SK-N-SH treated with all-trans-retinoic acid at 6 μM for 48 hours (cell line): ENCODE results near the gene GLIS2.

Experiments
- ATAC-seq: fragments of 200-7000 bp; cut with Tn5 transposase; 3 replicates; pipeline ENCODE4 v1.9.1; 2020; ENCODE audit warnings: mild to moderate bottlenecking, moderate library complexity
- ARNTL ChIP-seq: fragments of 450-650 bp; formaldehyde crosslinking; IDR thresholded peaks from 2 replicates; pipeline ENCODE4 v1.5.0; 2020; ENCODE audit warnings: low read depth, mild to moderate bottlenecking, moderate library complexity, borderline replicate concordance
- BACH2 ChIP-seq: fragments of 250-450 bp; sonication (Bioruptor Pico); IDR thresholded peaks from 2 replicates; pipeline ENCODE4 v1.9.0; 2021; ENCODE audit warnings: mild to moderate bottlenecking, borderline replicate concordance
- CSDC2 ChIP-seq: fragments of 250-450 bp; sonication (Bioruptor Pico); IDR thresholded peaks from 2 replicates; pipeline ENCODE4 v1.5.0; 2020; ENCODE audit warnings: mild to moderate bottlenecking, moderate library complexity
- ESRRG ChIP-seq: fragments of 250-450 bp; sonication (Bioruptor Pico); IDR thresholded peaks from 2 replicates; pipeline ENCODE4 v1.6.1; 2021; ENCODE audit warnings: mild to moderate bottlenecking
- GLIS3 ChIP-seq: fragments of 250-450 bp; sonication (Bioruptor Pico); IDR thresholded peaks from 2 replicates; pipeline ENCODE4 v1.5.0; 2020; ENCODE audit warnings: mild to moderate bottlenecking, moderate library complexity
- ISL1 ChIP-seq: fragments of 250-450 bp; sonication (Bioruptor Pico); IDR thresholded peaks from 2 replicates; pipeline ENCODE4 v2.1.2; 2022; ENCODE audit warnings: mild to moderate bottlenecking, moderate library complexity
- RARB ChIP-seq: fragments of 250-450 bp; sonication (Bioruptor Pico); IDR thresholded peaks from 2 replicates; pipeline ENCODE4 v1.8.0; 2021; ENCODE audit warnings: mild to moderate bottlenecking, moderate library complexity
- SNAI2 ChIP-seq: fragments of 250-450 bp; sonication (Bioruptor Pico); IDR thresholded peaks from 2 replicates; pipeline ENCODE4 v1.5.0; 2020; ENCODE audit warnings: mild to moderate bottlenecking, moderate library complexity
- TCF4 ChIP-seq: fragments of 250-450 bp; sonication (Bioruptor Pico); IDR thresholded peaks from 2 replicates; pipeline ENCODE4 v1.8.0; 2021; ENCODE audit warnings: mild to moderate bottlenecking, moderate library complexity, borderline replicate concordance
- TOX ChIP-seq: fragments of 250-450 bp; sonication (Bioruptor Pico); IDR thresholded peaks from 2 replicates; pipeline ENCODE4 v1.8.0; 2021; ENCODE audit warnings: mild to moderate bottlenecking, moderate library complexity, borderline replicate concordance
- ZC3H10 ChIP-seq: fragments of 250-450 bp; sonication (Bioruptor Pico); IDR thresholded peaks from 2 replicates; pipeline ENCODE4 v1.5.1; 2021; ENCODE audit warnings: mild to moderate bottlenecking, moderate library complexity
- ZFP30 ChIP-seq: fragments of 450-650 bp; formaldehyde crosslinking; IDR thresholded peaks from 2 replicates; pipeline ENCODE4 v1.5.0; 2022; ENCODE audit warnings: mild to moderate bottlenecking, moderate library complexity
- ZNF565 ChIP-seq: fragments of 450-650 bp; formaldehyde crosslinking; conservative IDR thresholded peaks from 2 replicates; pipeline ENCODE4 v1.5.0; 2020; ENCODE audit warnings: low read depth, mild to moderate bottlenecking, moderate library complexity
- ZNF70 ChIP-seq: fragments of 450-650 bp; formaldehyde crosslinking; IDR thresholded peaks from 2 replicates; pipeline ENCODE4 v1.5.0; 2020; ENCODE audit warnings: mild to moderate bottlenecking, moderate library complexity
- ZNF8 ChIP-seq: fragments of 450-650 bp; formaldehyde crosslinking; IDR thresholded peaks from 2 replicates; pipeline ENCODE4 v1.5.0; 2020; ENCODE audit warnings: mild to moderate bottlenecking, moderate library complexity
- TF ChIP-seq, protein P1 (sequence below): fragments of 250-450 bp; sonication (Bioruptor Pico); IDR thresholded peaks from 2 replicates; pipeline ENCODE4 v1.5.0; 2020; ENCODE audit warnings: mild to moderate bottlenecking, moderate library complexity
- TF ChIP-seq, protein P2 (sequence below): fragments of 250-450 bp; sonication (Bioruptor Pico); IDR thresholded peaks from 2 replicates; pipeline ENCODE4 v1.8.0; 2020; ENCODE audit warnings: mild to moderate bottlenecking, moderate library complexity, borderline replicate concordance
- TF ChIP-seq, protein P3 (sequence below): fragments of 250-450 bp; sonication (Bioruptor Pico); IDR thresholded peaks from 2 replicates; pipeline ENCODE4 v1.8.0; 2021; ENCODE audit warnings: low read depth, mild to moderate bottlenecking, moderate library complexity, borderline replicate concordance
- TF ChIP-seq, protein P4 (sequence below): fragments of 250-450 bp; sonication (Bioruptor Pico); IDR thresholded peaks from 2 replicates; pipeline ENCODE4 v1.5.1; 2020; ENCODE audit warnings: low read depth, mild to moderate bottlenecking, moderate library complexity
- TF ChIP-seq, protein P5 (sequence below): fragments of 250-450 bp; sonication (Bioruptor Pico); IDR thresholded peaks from 2 replicates; pipeline ENCODE4 v1.5.1; 2021; ENCODE audit warnings: mild to moderate bottlenecking, moderate library complexity

Gene GLIS2

DNA sequence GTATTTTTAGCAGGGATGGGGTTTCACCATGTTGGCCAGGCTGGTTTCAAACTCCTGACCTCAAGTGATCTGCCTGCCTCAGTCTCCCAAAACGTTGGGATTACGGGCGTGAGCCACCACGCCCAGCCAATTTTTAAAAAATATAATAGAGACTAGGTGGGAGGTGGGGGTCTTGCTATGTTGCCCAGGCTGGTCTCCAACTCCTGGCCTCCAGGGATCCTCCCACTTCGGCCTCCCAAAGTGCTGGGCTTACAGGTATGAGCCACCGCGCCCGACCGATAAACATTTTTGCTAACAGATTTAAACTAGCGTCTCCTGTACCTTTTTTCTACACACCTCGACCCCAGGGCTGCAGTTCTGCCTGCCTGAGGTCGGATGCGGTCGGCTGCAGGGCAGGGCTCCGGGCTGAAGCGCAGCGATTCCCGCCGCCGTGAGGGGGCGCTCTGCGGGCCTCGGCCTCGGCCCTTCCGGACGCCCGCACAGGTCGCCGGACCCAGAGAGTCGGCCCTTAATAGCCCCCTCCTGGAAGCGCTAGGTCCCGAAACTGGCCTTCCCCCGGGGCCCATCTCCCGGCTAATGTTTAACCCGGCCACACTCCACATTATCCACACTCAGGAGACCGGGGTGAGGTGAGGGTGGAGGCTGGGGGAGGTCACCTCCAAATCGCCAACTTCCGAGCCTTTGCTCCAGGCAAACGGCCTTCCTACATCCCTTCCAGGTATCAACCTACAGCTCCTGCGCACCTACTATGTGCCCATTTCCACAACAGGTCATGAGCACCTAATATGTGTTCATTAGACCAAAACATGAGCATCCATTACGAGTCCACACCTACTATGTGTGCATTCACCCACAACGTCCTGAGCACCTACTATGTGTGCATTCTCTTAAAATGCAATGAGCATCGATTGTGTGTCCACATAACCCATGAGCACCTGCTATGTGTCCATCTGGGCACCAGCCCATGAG, 2.0 kb upstream of the GLIS2 start:
- TF ChIP-seq, protein P1, sequence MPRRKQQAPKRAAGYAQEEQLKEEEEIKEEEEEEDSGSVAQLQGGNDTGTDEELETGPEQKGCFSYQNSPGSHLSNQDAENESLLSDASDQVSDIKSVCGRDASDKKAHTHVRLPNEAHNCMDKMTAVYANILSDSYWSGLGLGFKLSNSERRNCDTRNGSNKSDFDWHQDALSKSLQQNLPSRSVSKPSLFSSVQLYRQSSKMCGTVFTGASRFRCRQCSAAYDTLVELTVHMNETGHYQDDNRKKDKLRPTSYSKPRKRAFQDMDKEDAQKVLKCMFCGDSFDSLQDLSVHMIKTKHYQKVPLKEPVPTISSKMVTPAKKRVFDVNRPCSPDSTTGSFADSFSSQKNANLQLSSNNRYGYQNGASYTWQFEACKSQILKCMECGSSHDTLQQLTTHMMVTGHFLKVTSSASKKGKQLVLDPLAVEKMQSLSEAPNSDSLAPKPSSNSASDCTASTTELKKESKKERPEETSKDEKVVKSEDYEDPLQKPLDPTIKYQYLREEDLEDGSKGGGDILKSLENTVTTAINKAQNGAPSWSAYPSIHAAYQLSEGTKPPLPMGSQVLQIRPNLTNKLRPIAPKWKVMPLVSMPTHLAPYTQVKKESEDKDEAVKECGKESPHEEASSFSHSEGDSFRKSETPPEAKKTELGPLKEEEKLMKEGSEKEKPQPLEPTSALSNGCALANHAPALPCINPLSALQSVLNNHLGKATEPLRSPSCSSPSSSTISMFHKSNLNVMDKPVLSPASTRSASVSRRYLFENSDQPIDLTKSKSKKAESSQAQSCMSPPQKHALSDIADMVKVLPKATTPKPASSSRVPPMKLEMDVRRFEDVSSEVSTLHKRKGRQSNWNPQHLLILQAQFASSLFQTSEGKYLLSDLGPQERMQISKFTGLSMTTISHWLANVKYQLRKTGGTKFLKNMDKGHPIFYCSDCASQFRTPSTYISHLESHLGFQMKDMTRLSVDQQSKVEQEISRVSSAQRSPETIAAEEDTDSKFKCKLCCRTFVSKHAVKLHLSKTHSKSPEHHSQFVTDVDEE (CRISPR knock-in tag): 0 out of 2 replicates have a peak, but pooled peaks have one; percentile 41
- TF ChIP-seq, protein P2, sequence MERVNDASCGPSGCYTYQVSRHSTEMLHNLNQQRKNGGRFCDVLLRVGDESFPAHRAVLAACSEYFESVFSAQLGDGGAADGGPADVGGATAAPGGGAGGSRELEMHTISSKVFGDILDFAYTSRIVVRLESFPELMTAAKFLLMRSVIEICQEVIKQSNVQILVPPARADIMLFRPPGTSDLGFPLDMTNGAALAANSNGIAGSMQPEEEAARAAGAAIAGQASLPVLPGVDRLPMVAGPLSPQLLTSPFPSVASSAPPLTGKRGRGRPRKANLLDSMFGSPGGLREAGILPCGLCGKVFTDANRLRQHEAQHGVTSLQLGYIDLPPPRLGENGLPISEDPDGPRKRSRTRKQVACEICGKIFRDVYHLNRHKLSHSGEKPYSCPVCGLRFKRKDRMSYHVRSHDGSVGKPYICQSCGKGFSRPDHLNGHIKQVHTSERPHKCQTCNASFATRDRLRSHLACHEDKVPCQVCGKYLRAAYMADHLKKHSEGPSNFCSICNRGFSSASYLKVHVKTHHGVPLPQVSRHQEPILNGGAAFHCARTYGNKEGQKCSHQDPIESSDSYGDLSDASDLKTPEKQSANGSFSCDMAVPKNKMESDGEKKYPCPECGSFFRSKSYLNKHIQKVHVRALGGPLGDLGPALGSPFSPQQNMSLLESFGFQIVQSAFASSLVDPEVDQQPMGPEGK (CRISPR knock-in tag): 0 out of 2 replicates have a peak, but pooled peaks have one; percentile 9
- TF ChIP-seq RARB (CRISPR knock-in tag): no peak
- TF ChIP-seq, all 23 proteins: peak for 2
- peak; percentile 28 for ATAC-seq

DNA sequence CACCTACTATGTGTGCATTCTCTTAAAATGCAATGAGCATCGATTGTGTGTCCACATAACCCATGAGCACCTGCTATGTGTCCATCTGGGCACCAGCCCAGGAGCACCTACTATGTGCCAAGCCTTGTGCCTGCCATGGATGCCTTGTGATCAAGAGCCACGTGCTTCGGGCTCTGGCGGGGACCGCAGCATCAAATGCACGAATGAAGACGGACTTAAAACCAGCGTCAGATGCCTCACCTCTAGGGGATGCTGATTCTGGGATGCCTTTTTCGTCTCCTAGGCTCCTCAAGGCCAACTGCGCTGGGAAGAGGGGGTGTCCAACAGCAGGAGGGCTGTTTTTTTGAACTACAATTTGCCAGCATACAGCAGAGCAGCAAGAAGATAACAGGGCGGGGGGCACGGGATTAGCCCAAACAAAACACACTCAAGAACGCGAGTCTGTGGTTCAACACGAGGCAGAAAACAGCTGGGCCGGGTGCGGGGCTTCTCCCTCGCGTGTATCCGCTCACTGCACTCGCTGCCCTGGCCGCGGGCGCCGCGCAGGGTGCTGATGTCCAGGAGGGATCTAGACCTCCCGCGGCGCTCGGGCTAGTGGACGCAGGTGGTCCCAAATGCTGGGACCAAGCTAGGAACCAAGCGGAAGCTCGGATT, 1.2 kb upstream of the GLIS2 start:
- TF ChIP-seq TOX (CRISPR knock-in tag) (no peak), ZNF565 (CRISPR knock-in tag) (no peak), BACH2 (CRISPR knock-in tag) (no peak), ZC3H10 (CRISPR knock-in tag) (no peak), SNAI2 (CRISPR knock-in tag) (no peak), ZFP30 (CRISPR knock-in tag) (no peak), ZNF70 (CRISPR knock-in tag) (no peak), ARNTL (no peak), CSDC2 (no peak), ISL1 (CRISPR knock-in tag) (no peak)
- TF ChIP-seq, protein P3, sequence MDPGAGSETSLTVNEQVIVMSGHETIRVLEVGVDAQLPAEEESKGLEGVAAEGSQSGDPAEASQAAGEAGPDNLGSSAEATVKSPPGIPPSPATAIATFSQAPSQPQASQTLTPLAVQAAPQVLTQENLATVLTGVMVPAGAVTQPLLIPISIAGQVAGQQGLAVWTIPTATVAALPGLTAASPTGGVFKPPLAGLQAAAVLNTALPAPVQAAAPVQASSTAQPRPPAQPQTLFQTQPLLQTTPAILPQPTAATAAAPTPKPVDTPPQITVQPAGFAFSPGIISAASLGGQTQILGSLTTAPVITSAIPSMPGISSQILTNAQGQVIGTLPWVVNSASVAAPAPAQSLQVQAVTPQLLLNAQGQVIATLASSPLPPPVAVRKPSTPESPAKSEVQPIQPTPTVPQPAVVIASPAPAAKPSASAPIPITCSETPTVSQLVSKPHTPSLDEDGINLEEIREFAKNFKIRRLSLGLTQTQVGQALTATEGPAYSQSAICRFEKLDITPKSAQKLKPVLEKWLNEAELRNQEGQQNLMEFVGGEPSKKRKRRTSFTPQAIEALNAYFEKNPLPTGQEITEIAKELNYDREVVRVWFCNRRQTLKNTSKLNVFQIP (CRISPR knock-in tag): no peak
- TF ChIP-seq, protein P1 (CRISPR knock-in tag): no peak
- ATAC-seq: peak; percentile 42

DNA sequence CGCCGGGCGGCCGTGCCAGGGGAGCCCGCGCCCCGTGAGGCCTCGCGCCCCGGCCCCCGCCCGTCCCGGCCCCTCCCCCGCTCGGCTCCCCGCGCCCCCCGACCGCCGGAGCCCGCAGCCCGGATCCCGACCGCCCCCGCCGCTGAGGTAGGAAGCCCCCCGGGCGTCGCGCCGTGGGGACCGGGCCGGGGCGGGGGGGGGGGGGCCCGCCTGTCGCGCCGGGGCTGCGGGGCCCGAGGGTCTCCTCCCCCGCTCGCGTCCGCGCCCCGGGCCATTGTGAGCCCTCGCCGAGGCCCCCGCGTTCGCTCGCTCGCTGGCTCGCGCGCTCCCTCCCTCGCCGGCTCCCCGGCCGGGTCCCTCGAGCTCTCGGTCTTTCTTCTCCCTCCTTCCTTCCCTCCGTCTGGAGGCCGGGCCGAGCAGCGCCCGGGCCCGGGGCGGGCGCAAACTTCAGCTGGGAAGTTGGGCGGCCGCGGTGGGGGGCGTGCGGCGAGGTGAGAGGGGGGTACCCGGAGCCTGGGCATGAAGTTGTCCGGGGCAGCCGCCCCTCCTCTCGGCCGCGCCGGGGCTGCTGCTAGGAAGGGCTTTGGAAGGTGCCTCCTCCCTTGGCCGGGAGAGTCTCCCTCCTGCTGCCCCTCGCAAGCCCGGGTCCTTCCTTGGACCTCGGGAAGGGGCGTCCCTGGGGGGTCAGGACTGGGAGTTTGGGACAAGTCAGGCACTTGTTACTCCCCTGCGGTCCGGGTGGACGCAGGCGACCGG, 419 bp downstream of the GLIS2 start:
- peak; percentile 30 for ATAC-seq
- TF ChIP-seq BACH2 (CRISPR knock-in tag): no peak
- no peak for TF ChIP-seq ZNF565 (CRISPR knock-in tag)
- TF ChIP-seq, protein P4, sequence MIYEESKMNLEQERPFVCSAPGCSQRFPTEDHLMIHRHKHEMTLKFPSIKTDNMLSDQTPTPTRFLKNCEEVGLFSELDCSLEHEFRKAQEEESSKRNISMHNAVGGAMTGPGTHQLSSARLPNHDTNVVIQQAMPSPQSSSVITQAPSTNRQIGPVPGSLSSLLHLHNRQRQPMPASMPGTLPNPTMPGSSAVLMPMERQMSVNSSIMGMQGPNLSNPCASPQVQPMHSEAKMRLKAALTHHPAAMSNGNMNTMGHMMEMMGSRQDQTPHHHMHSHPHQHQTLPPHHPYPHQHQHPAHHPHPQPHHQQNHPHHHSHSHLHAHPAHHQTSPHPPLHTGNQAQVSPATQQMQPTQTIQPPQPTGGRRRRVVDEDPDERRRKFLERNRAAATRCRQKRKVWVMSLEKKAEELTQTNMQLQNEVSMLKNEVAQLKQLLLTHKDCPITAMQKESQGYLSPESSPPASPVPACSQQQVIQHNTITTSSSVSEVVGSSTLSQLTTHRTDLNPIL: no peak
- TF ChIP-seq ESRRG (CRISPR knock-in tag): no peak
- TF ChIP-seq, protein P2 (CRISPR knock-in tag): no peak
- TF ChIP-seq, protein P5, sequence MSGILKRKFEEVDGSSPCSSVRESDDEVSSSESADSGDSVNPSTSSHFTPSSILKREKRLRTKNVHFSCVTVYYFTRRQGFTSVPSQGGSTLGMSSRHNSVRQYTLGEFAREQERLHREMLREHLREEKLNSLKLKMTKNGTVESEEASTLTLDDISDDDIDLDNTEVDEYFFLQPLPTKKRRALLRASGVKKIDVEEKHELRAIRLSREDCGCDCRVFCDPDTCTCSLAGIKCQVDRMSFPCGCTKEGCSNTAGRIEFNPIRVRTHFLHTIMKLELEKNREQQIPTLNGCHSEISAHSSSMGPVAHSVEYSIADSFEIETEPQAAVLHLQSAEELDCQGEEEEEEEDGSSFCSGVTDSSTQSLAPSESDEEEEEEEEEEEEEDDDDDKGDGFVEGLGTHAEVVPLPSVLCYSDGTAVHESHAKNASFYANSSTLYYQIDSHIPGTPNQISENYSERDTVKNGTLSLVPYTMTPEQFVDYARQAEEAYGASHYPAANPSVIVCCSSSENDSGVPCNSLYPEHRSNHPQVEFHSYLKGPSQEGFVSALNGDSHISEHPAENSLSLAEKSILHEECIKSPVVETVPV (CRISPR knock-in tag): no peak
- TF ChIP-seq RARB (CRISPR knock-in tag): no peak
- TF ChIP-seq ZNF8 (CRISPR knock-in tag): no peak
- no peak for TF ChIP-seq GLIS3 (CRISPR knock-in tag)
- TF ChIP-seq TOX (CRISPR knock-in tag): no peak
- no peak for TF ChIP-seq TCF4 (CRISPR knock-in tag)
- no peak for TF ChIP-seq ARNTL
